WTC11 (cell line): Measurements from ENCODE around the gene NUDT12.

Experiments
- ATF1 ChIP-seq: sonication (generic); formaldehyde crosslinking; IDR thresholded peaks from 2 replicates; pipeline ENCODE4 v1.8.1; 2023; ENCODE audit warnings: mild to moderate bottlenecking, moderate library complexity, missing genetic modification reagents
- CTCF ChIP-seq: fragments of 200-600 bp; IDR thresholded peaks from 2 replicates; pipeline ENCODE4 v1.8.0; 2022; ENCODE audit warnings: antibody characterized with exemption
- E2F1 ChIP-seq: sonication (generic); formaldehyde crosslinking; IDR thresholded peaks from 2 replicates; pipeline ENCODE4 v1.8.0; 2022; ENCODE audit warnings: mild to moderate bottlenecking, missing genetic modification reagents
- GABPB1 ChIP-seq: sonication (generic); formaldehyde crosslinking; IDR thresholded peaks from 2 replicates; pipeline ENCODE4 v1.8.1; 2023; ENCODE audit warnings: mild to moderate bottlenecking, missing genetic modification reagents
- IRF2 ChIP-seq: sonication (generic); formaldehyde crosslinking; IDR thresholded peaks from 2 replicates; pipeline ENCODE4 v1.8.0; 2022; ENCODE audit warnings: low read depth, missing genetic modification reagents, borderline replicate concordance
- JUN ChIP-seq: sonication (generic); formaldehyde crosslinking; IDR thresholded peaks from 2 replicates; pipeline ENCODE4 v1.8.0; 2023; ENCODE audit warnings: mild to moderate bottlenecking, missing genetic modification reagents
- KAT7 ChIP-seq: sonication (generic); formaldehyde crosslinking; IDR thresholded peaks from 2 replicates; pipeline ENCODE4 v1.8.1; 2023; ENCODE audit warnings: missing genetic modification reagents, mild to moderate bottlenecking, borderline replicate concordance
- NR2C2 ChIP-seq: sonication (generic); formaldehyde crosslinking; IDR thresholded peaks from 2 replicates; pipeline ENCODE4 v1.8.0; 2022; ENCODE audit warnings: mild to moderate bottlenecking, missing genetic modification reagents
- SMAD4 ChIP-seq: sonication (generic); formaldehyde crosslinking; IDR thresholded peaks from 2 replicates; pipeline ENCODE4 v1.8.0; 2022; ENCODE audit warnings: mild to moderate bottlenecking, missing genetic modification reagents
- SP1 ChIP-seq: sonication (generic); formaldehyde crosslinking; conservative IDR thresholded peaks from 2 replicates; pipeline ENCODE4 v1.8.1; 2022; ENCODE audit warnings: missing genetic modification reagents
- TCF7 ChIP-seq: sonication (generic); formaldehyde crosslinking; IDR thresholded peaks from 2 replicates; pipeline ENCODE4 v1.8.0; 2022; ENCODE audit warnings: mild to moderate bottlenecking, low read depth, missing genetic modification reagents, moderate library complexity
- USF1 ChIP-seq: sonication (generic); formaldehyde crosslinking; IDR thresholded peaks from 2 replicates; pipeline ENCODE4 v1.8.0; 2022; ENCODE audit warnings: mild to moderate bottlenecking, missing genetic modification reagents
- ZNF532 ChIP-seq: fragments of 250-450 bp; sonication (Bioruptor Pico); IDR thresholded peaks from 2 replicates; pipeline ENCODE4 v1.9.0; 2021; ENCODE audit warnings: mild to moderate bottlenecking, borderline replicate concordance

GRCh38 chr5:103582364-103582763 is 19.8 kb upstream of the NUDT12 start:
- TF ChIP-seq IRF2 (no peak), KAT7 (CRISPR knock-in tag) (no peak), TCF7 (no peak), SP1 (CRISPR knock-in tag) (no peak), GABPB1 (no peak), JUN (CRISPR knock-in tag) (no peak), CTCF (peak; percentile 36; the same call in 1 of the 2 replicates), NR2C2 (CRISPR knock-in tag) (no peak), SMAD4 (CRISPR knock-in tag) (no peak), ATF1 (no peak), E2F1 (no peak), USF1 (no peak), ZNF532 (CRISPR knock-in tag) (no peak)
